Camera-type eye (tissue), 1 donor: Measurements from ENCODE around the gene TMEM272. TPM values are rescaled to one million over a fixed set of nuclear protein-coding genes. Genes with fewer than 3 reads are reported as not detected.

ENCODE experiments used
- total RNA-seq: library from RNA; depleted of rRNA; stranded (reverse); fragments of >200 nt; gene quantifications from one replicate; pipeline ENCODE4 v1.2.3, GENCODE V29; 2014

The TMEM272 gene, protein sequence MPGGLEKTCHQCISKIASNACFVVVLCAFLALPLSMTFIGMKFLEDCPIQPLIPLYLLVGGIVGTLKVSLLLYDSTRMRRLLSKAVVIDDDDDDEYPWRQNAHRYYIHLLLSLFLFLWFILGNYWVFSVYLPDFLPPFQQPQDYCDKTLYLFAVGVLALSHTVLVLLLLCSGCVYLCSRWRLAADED
- 1.8 TPM for total RNA-seq

DNA sequence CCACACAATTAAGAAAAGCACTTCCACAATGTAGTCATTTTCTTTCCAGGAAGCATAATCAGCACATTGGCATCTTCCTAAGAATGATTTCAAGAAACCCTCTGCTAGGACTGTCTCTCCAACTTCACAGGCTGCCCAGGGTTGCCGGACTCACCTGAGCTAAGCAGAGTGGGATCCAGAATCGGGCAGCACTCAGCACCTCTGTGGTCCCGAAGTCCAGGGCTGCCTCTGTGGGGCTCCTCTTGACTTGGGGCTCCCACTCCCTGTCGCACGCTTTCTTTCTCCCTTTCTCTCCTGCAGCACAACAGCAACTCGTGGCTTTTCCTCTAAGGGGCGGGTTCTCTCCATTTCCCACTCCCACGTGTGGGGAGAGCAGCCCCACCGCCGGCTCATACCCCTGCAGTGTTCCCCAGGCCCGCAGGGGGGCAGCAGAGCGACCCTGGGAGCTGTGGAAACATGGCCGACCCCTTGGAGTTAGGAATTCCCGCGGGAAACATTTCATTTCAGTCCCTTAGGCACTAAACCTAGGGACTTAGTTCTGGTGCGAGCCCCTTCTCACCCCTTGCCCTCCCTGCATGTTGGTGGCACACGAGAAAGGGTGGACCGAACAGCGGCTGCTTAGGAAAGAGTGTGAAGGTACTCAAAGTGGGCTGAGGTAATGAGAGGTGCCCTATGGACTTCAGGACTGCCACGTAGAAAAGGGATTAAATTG is at the start of gene TMEM272:
TSS of gene TMEM272 (minus strand) at position 316 of the 712 bp plus-strand sequence. CDS start 6,647 bp downstream, outside the sequence.

DNA sequence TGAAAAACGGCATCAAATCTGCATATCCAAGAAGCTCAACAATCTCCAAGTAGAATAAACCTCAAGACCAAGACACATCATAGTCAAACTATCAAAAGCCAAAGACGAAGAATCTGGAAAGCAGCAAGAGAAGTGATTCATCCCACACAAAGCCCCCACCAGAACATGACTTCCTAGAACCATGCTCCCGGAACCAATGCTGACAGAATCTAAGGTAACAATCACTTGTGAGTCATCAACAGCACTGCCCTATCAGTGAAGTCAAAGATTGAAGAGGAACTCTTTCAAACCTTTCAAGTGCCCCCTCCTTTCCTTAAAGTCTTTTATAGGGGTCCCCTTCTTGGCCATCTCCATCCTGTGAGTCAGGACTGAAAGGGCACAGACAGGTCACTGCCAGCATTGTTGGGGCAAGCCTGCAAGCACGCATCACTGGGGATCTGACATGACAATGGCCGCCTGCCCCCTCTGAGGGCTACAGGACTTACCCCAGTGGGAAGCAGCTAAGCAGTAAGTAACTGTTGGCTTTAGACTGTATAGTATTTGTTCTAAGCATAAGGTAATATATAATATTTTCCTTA is 16.8 kb upstream of the TMEM272 start, which contains the start of gene CCDC70:
TSS of gene CCDC70 (plus strand) at position 247 of the 578 bp plus-strand sequence. CDS start 3,443 bp downstream, outside the sequence.

DNA sequence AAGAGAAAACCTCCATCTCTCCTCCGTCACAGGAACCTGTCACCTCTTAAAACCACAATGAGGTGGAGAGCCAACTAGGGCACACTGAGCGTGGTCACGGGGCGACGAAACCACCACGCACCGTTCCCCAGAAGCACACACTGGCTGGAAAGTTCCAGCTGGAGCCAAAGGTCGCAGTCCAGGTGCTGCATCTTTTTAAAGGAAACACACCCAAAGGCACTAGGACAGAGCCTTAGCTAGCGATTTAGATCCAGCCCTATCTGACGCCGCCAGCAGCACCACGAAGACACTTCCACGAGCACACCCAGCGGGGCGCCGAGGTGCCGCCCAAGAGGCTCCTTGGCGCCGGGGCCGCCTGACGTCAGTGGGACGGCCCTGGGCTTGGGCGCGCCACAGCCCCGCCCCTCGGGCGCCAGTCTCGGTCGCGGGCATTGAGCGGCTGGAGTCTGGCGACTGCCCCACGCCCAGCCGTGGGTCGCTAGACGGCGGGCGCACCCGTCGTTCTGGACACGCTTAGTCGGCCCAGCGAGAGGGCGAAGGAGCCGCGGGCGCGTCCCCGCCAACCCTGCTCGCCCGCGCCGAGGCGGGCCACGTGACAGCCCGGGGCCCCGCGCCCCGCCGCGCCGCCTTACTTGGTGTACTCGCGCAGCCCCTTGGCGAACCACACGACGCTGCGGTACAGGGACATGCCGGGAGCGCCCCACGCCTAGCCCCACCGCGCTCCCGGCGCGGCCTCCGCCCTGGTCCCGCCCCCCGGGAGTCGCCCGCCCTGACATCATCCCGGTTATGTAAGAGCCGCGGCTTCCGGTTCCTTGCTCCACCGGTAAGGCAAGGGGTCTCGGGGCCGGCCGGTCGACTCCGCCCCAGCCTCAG is 41.3 kb downstream of the TMEM272 start, which contains the start of gene DHRS12:
TSS of gene DHRS12 (minus strand) at position 742 of the 873 bp plus-strand sequence. CDS start 4,504 bp downstream, outside the sequence.

Other genes with a start within 250 kb of the TMEM272 start
- 16.2 TPM for gene DHRS12, start 41.0 kb downstream of the TMEM272 start, total RNA-seq
- not detected for gene CCDC70, start 16.8 kb upstream of the TMEM272 start, total RNA-seq
- gene ATP7B, start 166.3 kb upstream of the TMEM272 start, total RNA-seq, result 21.9 TPM
- gene ALG11, start 167.2 kb upstream of the TMEM272 start, total RNA-seq, result 35.3 TPM
- gene UTP14C, start 179.5 kb upstream of the TMEM272 start, total RNA-seq, result 36.1 TPM